Kidney epithelial cell (primary cell): ENCODE data around the gene OLFML3. TPM values are rescaled to one million over a fixed set of nuclear protein-coding genes. Genes with fewer than 3 reads are reported as not detected.

Experiments used
- DNase-seq: peaks from one replicate; pipeline ENCODE4 v3.0.0-alpha.2; 2010; ENCODE audit warnings: low read depth
- H3K27me3 ChIP-seq: 2 replicates; pipeline ENCODE4 v1.6.0; 2011; ENCODE audit warnings: low read length; ENCODE audit not compliant: control insufficient read depth, insufficient read depth
- H3K36me3 ChIP-seq: 2 replicates; pipeline ENCODE4 v1.5.1; 2011; ENCODE audit warnings: low read length; ENCODE audit not compliant: control insufficient read depth, insufficient read depth
- H3K4me3 ChIP-seq: 2 replicates; pipeline ENCODE4 v1.5.1; 2011; ENCODE audit warnings: low read depth, mild to moderate bottlenecking, control low read depth, low read length
- total RNA-seq: library from RNA; depleted of rRNA; stranded (reverse); fragments of >200 nt; gene quantifications from 2 replicates; pipeline ENCODE4 v1.2.3, GENCODE V29; 2015
- TF ChIP-seq, protein P1 (sequence below): IDR thresholded peaks from 2 replicates; pipeline ENCODE4 v1.5.1; 2011; ENCODE audit warnings: mild to moderate bottlenecking, moderate library complexity, low read length, control low read depth, inconsistent platforms; ENCODE audit not compliant: insufficient read depth, poor library complexity, severe bottlenecking

Gene OLFML3
- total RNA-seq, 1 donor from 2014 or later = 0.17 TPM

DNA sequence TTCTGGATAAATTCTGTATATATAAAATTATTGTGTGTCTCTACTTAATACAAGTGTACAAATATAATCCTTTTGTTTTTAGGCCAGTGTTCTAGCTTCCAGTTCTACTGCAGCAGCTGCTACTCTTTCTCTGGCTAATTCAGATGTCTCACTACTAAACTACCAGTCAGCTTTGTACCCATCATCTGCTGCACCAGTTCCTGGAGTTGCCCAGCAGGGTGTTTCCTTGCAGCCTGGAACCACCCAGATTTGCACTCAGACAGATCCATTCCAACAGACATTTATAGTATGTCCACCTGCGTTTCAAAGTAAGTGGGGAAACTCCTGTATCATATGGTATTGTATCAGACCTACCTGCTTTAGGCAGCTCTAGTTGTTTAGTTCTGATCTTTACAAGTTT, 21.3 kb upstream of the OLFML3 start:
- TF ChIP-seq, protein P1, sequence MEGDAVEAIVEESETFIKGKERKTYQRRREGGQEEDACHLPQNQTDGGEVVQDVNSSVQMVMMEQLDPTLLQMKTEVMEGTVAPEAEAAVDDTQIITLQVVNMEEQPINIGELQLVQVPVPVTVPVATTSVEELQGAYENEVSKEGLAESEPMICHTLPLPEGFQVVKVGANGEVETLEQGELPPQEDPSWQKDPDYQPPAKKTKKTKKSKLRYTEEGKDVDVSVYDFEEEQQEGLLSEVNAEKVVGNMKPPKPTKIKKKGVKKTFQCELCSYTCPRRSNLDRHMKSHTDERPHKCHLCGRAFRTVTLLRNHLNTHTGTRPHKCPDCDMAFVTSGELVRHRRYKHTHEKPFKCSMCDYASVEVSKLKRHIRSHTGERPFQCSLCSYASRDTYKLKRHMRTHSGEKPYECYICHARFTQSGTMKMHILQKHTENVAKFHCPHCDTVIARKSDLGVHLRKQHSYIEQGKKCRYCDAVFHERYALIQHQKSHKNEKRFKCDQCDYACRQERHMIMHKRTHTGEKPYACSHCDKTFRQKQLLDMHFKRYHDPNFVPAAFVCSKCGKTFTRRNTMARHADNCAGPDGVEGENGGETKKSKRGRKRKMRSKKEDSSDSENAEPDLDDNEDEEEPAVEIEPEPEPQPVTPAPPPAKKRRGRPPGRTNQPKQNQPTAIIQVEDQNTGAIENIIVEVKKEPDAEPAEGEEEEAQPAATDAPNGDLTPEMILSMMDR = no peak
- no peak for DNase-seq
- H3K27me3 ChIP-seq = no peaks in the 10 kb centered on the region

DNA sequence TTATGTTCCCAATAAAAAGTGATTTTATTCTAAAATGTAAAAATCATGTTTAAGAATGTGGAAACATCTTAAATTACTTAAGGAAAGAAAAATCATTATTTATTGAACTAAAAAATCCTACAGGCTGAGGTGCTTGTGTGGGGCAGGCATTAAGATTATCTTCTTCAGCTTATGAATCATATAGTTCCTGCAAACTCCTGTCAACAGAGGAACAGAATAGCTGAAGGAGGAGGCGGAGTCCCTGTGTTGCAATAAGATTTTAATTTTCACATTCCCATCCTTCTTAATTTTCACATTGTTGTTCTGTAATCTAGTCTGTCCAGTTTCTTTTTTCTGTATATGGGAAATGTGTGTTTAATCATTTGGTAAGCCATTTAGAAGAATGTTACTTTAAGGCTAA, 20.6 kb upstream of the OLFML3 start:
- Histone ChIP-seq H3K36me3 (no peaks in the 10 kb centered on the region), H3K27me3 (no peaks in the 10 kb centered on the region), H3K4me3 (no peak overlapping the region)
- TF ChIP-seq, protein P1 = no peak
- DNase-seq = no peak

More for the DNA sequence above, 21.3 kb upstream of the OLFML3 start:
- Histone ChIP-seq H3K36me3 (no peaks in the 10 kb centered on the region), H3K4me3 (no peak overlapping the region)

DNA sequence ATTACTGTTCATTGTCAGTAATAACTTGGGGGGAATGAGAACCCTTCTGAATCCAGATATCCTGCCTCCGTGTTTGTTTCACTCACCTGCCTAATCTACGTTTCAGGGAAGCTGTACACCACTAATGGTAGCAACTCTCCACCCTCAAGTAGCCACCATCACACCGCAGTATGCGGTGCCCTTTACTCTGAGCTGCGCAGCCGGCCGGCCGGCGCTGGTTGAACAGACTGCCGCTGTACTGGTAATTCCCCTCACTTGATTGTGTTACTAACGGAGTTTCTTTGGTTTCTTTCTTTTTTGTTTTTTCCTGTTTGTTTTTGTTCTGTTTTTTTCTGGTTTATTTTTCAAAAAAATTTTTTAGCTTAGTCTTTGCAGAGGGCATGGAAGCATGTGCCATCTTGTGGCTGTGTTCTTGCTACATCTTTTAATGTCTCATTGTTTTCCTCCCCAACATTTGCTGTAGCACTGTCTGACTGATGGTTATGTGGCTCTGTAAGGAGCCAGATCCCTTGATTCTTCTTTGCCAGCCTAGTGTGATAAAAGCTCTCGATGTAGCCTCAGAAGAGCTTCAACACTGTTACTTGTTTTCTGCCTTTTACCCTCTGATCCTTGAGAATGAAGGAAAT, 15.9 kb upstream of the OLFML3 start:
- peaks cover 2% of the 10 kb centered on the region for H3K36me3 ChIP-seq
- DNase-seq = no peak
- TF ChIP-seq, protein P1 = no peak
- H3K27me3 ChIP-seq = no peaks in the 10 kb centered on the region
- H3K4me3 ChIP-seq = no peak overlapping the region

DNA sequence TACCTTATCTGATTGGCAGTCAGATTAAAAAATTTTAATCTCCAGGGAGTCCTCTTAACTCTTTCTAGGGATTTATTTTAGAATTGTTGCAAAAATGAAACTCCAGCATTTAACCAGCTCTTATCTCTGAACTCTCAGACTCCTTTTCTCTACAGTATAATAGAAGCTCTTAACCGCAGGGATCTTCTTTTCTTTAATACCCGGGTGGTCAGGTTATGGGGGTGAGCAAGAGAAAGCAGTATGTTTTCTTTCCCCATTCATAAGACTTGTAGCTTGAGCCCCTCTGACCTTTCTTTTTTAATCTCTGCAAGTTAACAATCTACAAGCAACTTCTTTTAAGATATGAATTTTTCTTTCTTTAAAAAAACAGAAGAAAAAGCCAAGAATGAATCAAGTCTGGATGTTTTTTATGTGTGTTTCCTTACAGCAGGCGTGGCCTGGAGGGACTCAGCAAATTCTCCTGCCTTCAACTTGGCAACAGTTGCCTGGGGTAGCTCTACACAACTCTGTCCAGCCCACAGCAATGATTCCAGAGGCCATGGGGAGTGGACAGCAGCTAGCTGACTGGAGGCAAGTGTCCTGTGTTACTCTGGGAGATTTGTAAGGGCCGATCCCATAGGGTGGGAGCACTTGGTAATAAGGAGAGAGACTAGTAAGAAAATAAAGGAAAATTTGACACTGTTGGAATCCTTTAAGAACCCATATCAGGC, 13.4 kb upstream of the OLFML3 start:
- H3K27me3 ChIP-seq = no peaks in the 10 kb centered on the region
- TF ChIP-seq, protein P1 = no peak
- no peak overlapping the region for H3K4me3 ChIP-seq
- H3K36me3 ChIP-seq = peaks cover 2% of the 10 kb centered on the region
- DNase-seq = no peak

DNA sequence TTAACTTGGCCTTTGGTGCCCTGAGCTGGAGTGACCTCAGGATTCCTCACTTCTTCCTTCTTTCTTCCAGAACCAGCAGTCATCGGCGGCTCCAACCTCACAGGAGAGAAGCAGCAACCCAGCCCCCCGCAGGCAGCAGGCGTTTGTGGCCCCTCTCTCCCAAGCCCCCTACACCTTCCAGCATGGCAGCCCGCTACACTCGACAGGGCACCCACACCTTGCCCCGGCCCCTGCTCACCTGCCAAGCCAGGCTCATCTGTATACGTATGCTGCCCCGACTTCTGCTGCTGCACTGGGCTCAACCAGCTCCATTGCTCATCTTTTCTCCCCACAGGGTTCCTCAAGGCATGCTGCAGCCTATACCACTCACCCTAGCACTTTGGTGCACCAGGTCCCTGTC, 6.3 kb upstream of the OLFML3 start:
- Histone ChIP-seq H3K36me3 (peaks cover 2% of the 10 kb centered on the region), H3K27me3 (no peaks in the 10 kb centered on the region), H3K4me3 (no peak overlapping the region)
- TF ChIP-seq, protein P1 = no peak
- DNase-seq = no peak
